Adipose tissue (tissue), 3 donors: ENCODE results near the gene MYO1F. TPM values are rescaled to one million over a fixed set of nuclear protein-coding genes. Genes with fewer than 3 reads are reported as not detected.
"Not testable (repeated sequence)": the region's sequence is repeated elsewhere in the genome, so short reads cannot be mapped to it uniquely, and the experiment has no call there.

Source experiments
- H3K27ac ChIP-seq: one replicate; pipeline ENCODE4 v1.5.1; 2013; ENCODE audit warnings: low read depth, low read length
- WGBS, 3 donors: extraction: QIAGEN DNeasy Blood & Tissue Kit; methylation state at CpG; one replicate each; pipeline ENCODE4 v1.1.7; 2013; 5-methylcytosine and 5-hydroxymethylcytosine counted together
- polyA plus RNA-seq, 3 donors: library from polyadenylated mRNA; stranded (reverse); fragments of 200-250 nt; gene quantifications; one replicate each; pipeline ENCODE4 v1.2.3, GENCODE V29; 2013
- donor health status: healthy with polysubstance abuse.
- donor health status: Bipolar disorder and iron deficiency.
- donor health status: healthy.

The MYO1F gene
- polyA plus RNA-seq, 3 donors, result 2.0 to 21.3 (median 18.9) TPM

DNA sequence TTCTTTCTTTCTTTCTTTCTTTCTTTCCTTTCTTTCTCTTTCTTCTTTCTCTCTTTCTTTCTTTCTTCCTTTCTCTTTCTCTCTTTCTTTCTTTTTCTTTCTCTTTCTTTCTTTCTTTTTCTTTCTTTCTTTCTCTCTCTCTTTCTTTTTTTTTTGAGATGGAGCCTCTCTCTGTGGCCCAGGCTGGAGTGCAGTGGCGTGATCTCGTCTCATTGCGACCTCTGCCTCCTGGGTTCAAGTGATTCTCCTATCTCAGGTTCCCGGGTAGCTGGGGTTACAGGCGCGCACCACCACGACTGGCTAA lies 2.7 kb downstream of the MYO1F start:
- WGBS, 3 donors, result 84 to 95% (median 93%) methylated on average over 7 of the region's 7 CpGs
- not testable (repeated sequence) for H3K27ac ChIP-seq

DNA sequence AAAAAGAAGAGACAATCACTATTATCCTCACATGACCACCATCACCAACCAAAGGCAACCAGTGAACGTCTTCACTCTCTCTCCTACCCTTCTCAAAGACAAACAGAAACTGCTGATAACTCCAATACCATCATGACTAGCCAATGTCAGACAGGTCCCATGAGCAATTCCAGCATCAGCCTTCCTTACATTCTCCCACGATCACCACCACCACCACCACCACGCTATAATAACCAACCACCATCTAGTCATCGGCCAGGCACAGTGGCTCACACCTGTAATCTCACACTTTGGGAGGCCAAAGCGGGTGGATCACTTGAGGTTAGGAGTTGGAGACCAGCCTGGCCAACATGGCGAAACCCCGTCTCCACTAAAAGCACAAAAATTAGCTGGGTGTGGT lies 3.9 kb downstream of the MYO1F start:
- no peak overlapping the region for H3K27ac ChIP-seq
- WGBS, 3 donors, result 80 to 90% (median 80%) methylated on average over 7 of the region's 7 CpGs

DNA sequence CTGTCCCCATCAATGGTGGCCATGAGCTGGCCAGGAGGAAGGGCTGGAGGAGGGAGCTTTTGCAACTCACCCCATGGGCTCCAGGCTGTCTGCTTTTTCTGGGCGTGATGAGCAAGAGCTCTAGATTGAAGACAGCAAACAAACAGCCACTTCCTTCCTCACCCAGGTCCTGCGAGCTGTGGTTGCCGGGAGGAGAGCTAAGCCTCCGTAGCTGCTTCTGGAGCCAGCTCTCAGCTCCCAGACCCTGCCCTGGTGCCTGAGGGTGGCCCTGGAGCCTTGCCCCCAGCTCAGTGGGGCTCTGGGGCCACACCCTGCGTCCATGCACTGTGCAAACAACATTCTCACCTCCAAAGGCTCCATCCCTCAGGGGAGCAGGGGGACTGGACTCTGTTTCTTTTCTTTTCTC lies 6.2 kb downstream of the MYO1F start:
- WGBS, 3 donors, result 14 to 23% (median 21%) methylated on average over 5 of the region's 5 CpGs
- H3K27ac ChIP-seq, result no peak overlapping the region

DNA sequence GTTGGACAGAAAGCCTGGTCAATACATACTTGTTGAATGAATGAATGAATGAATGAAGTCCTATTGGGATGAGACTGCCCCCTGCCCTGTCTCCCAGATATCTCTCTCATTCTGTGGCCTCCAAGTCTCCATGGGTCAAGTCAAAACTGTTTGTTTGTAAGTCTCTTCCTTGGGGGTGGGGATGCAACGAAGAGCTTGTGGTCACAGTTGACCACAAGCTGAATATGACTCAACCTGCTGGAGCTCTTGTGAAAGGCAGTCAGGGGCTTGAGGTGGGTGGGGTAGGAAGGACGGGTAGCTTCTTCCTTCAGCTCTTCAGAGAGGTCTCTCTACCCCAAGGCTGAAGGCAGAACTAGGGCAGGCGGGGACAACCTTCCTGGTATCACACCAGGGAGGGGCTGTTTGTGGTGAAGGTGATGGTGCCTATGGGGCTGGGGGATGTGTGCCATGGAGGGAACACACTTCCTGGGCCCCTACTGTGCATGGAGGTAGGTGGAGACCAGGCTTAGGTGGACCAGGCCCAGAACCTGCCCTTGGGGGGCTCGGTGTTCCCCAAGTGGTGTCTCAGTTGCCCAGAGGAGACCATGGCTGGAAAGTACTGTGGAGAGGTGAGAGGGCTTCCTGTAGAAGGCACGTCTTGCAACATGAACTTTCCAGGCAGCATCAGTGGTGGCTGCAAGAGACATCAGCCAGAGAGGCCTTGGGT lies 8.0 kb downstream of the MYO1F start:
- H3K27ac ChIP-seq, result peak overlapping the region; percentile 6
- 47 to 70% (median 47%) methylated on average over 5 of the region's 5 CpGs for WGBS, 3 donors

DNA sequence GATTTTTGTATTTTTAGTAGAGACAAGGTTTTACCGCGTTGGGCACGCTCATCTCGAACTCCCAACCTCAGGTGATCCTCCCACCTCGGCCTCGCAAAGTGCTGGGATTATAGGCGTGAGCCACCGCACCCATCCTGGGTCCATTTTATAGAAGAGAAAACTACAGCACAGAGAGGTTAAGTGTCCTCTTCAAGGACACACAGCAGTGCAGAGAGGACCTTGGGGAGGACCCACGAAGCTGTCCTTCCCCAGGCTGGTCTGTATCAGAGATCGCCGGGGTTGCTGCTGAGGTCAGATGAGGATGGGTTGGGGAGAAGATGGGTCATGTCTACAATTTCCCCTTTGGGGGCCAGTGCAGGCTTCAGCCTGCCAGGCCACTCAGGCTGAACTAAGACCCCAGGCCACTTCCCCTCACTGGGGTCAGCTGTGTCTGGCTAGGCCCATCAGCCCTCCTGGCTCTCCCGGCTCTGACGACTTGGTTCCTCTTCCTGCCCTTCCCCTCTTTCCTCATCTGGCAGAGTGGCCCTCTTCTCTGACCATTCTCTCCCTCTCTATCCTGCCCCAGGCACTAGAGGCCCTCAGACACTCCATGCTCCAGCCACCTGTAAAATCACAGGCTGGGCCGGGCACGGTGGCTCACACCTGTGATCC lies 9.6 kb downstream of the MYO1F start:
- H3K27ac ChIP-seq, result no peak overlapping the region
- 79 to 92% (median 84%) methylated on average over 14 to 15 of the region's 15 CpGs for WGBS, 3 donors

DNA sequence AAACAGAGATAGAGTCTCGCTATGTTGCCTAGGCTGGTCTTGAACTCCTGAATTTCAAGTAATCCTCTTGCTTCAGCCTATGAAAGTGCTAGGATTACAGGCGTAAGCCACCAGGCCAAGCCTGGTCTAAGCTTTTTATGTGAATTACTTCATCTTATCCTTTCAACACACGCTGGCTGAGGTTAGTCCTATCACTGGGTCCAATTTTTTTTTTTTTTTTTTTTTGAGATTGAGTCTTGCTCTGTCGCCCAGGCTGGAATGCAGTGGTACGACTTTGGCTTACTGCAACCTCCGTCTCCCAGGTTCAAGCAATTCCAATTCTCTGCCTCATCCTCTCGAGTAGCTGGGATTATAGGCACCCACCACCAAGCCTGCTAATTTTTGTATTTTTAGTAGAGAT lies 10.4 kb downstream of the MYO1F start:
- 70 to 81% (median 71%) methylated on average over 7 of the region's 7 CpGs for WGBS, 3 donors
- H3K27ac ChIP-seq, result no peak overlapping the region

DNA sequence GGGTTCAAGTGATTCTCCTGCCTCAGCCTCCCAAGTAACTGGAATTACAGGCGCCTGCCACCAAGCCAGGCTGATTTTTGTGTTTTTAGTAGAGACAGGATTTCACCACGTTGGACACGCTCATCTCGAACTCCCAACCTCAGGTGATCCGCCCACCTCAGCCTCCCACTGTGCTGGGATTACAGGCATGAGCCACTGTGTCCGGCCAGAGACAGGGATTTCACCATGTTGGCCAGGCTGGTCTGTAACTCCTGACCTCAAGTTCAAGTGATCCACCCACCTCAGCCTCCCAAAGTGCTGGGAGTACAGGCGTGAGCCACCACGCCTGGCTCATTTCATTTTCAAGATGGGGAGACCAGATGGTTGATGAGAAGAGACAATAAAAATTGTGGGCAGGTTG lies 12.4 kb downstream of the MYO1F start:
- not testable (repeated sequence) for H3K27ac ChIP-seq
- WGBS, 3 donors, result 76 to 79% (median 78%) methylated on average over 8 of the region's 8 CpGs

DNA sequence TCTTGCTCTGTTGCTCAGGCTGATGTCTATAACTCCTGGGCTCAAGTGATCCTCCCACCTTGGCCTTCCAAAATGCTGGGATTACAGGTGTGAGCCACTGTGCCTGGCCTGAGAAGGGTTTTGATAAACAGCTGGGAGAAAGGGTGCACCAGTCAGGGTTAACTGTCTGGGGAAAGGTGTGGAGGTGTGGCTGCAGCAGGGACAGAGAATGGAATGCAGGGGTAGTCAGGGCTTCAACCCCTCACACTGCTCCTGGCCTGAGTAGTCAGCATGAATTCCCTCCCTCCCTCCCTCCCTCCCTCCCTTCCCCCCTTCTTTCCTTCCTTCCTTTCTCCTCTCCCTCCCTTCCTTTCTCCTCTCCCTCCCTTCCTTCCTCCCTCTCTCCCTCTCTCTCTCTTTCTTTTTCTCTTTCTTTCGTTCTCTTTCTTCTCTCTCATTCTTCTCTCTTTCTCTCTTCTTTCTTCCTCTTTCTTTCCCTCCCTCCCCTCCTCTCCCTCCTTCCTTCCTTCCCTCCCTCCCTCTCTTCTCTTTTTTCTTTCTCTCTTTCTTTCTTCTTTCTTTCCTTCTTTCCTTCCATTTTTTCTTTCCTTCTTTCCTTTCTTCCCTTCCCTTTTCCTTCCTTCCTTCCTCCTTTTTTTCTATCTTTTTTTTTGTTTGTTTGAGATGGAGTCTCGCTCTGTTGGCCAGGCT lies 16.0 kb downstream of the MYO1F start:
- 59 to 80% (median 64%) methylated on average over 2 of the region's 2 CpGs for WGBS, 3 donors
- H3K27ac ChIP-seq, result no peak overlapping the region

DNA sequence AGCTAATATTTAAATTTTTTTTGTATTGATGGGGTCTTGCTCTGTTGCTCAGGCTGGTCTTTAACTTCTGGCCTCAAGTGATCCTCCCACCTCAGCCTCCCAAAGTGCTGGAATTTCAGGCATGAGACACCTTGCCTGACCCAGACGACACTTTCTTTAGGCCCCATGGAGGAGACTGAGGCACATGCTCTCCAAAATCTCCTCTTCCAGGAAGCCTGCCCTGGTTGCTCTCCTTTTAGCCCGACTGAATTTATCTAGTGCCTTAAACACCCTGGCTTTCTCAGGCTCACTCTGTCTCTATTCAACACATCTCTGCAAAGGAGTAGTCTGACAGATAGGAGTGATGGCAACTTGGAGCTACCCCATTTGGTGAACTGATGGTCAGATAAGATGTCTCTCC lies 18.9 kb downstream of the MYO1F start:
- no peak overlapping the region for H3K27ac ChIP-seq
- WGBS, 3 donors, result 58 to 83% (median 79%) methylated on average over 2 of the region's 2 CpGs

DNA sequence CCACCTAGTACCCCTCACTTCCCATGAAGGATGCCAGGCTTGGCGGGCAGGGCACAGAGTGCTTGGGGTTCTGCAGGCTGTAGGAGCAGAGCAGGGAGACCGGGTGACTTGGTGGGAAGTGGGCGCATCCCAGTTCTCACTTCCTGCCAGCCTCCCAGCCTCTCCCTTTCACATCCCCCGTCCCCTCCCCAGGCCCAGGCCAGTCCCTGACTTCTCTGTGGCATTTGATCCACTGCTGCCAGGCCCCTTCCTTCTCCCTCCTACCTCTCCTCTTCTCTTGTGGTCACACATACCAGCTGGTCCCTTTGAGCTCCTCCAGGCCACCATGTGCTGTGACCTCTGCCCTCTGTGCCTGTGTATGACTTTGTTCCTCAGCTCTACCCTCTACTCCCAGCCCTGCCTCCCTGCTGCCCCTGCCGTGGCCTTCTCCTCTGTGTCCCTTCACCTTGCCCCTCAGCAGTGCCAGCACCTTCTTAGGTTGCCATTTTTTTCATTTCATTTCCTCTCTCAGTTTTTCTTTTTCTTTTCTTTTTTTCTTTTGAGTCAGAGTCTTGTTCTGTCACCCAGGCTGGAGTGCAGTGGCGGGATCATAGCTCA lies 19.5 kb downstream of the MYO1F start:
- WGBS, 3 donors, result 61 to 81% (median 72%) methylated on average over 6 of the region's 6 CpGs
- H3K27ac ChIP-seq, result no peak overlapping the region

DNA sequence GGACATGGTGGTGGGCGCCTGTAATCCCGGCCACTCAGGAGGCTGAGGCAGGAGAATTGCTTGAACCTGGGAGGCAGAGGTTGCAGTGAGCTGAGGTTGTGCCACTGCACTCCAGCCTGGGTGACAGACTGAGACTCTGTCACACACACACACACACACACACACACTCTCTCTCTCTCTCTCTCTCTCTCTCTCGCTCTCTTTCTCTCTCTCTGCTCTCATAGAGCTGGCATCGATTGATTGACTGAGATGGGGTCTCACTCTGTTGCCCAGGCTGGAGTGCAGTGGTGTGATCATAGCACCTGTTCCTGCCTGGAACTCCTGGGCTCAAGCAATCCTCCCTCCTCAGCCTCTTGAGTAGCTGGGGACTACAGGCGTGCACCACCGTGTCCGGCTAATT lies 23.5 kb downstream of the MYO1F start:
- 87 to 95% (median 94%) methylated on average over 6 to 7 of the region's 7 CpGs for WGBS, 3 donors
- not testable (repeated sequence) for H3K27ac ChIP-seq

DNA sequence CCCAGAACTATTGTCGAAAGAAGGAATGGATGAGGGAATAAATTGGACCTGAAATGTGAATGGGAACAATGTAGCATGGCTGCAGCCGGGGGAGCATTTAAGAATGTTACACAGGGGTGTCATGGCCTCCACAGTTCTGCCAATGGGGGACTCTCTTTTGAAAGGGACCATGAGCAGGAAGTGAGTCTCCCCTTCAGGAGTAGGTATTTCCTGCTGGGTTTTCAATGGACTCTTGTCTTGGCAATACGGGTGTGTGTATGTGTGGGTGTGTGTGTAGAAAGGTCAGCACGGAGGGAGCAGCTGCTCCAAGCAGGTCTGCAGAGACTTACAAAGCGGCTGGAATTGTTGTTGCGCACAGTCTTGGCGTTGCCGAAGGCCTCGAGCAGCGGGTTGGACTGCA lies 24.4 kb downstream of the MYO1F start:
- WGBS, 3 donors, result 75 to 86% (median 75%) methylated on average over 10 of the region's 10 CpGs
- H3K27ac ChIP-seq, result no peak overlapping the region

DNA sequence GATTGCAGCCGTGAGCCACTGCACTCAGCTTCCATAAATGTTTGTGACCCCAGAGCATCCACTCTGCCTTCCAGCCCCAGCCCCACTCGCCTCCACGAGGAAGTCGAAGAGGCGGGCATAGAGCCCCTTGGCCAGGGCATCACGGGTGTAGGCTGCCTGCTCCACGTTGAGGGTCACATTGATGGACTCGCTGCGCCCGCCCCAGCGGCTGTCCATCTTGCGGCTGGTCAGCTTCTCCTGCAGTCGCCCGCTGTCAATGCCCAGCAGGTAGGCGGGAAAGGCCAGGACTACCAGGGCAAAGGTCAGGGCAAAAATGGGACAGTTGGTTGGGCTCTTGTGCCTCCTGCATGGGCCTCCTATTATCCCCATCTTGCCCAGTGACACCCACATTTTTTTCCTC lies 27.2 kb downstream of the MYO1F start:
- WGBS, 3 donors, result 91 to 96% (median 95%) methylated on average over 15 of the region's 15 CpGs

DNA sequence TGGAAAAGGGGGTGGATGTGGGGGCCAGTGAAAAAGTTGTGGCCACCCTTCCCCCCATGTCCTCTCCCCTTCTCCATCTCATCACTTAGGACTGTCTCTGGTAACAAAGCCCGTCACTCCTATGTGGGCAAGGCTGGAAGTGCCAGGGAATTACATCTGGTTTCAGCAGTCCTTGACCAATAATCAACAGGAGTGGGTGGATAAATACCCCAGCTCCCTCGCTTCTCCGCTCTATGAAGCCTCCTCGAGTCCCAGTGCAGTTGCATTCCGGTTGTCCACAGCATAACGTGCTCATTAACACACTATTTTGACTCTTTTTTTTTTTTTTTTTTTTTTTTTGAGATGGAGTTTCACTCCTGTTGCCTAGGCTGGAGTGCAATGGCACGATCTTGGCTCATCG lies 31.5 kb downstream of the MYO1F start:
- H3K27ac ChIP-seq, result no peak overlapping the region
- WGBS, 3 donors, result 94 to 97% (median 94%) methylated on average over 8 of the region's 8 CpGs

More for the DNA sequence above, 27.2 kb downstream of the MYO1F start:
- H3K27ac ChIP-seq, result no peak overlapping the region

DNA sequence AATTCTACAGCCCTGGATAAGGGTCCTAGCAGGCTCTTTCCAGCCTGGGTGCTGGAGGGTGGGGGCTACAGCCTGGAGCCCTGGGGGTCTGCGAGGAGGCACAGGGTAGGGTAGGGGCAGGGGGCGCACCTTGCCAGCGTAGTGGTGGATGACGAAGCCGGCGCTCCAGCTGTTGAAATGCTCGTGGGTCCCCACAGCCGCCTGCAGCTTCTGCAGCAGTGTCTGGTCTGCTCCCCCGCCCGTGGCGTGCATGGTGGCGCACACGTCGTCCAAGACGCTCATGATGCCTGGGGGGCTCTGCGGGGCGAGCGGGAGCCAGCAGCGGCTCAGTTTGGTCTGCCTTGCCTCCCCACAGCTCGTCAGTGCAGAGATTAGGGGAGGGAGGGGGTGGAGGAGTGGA lies 33.1 kb downstream of the MYO1F start:
- 92 to 96% (median 92%) methylated on average over 19 to 20 of the region's 20 CpGs for WGBS, 3 donors
- no peak overlapping the region for H3K27ac ChIP-seq

DNA sequence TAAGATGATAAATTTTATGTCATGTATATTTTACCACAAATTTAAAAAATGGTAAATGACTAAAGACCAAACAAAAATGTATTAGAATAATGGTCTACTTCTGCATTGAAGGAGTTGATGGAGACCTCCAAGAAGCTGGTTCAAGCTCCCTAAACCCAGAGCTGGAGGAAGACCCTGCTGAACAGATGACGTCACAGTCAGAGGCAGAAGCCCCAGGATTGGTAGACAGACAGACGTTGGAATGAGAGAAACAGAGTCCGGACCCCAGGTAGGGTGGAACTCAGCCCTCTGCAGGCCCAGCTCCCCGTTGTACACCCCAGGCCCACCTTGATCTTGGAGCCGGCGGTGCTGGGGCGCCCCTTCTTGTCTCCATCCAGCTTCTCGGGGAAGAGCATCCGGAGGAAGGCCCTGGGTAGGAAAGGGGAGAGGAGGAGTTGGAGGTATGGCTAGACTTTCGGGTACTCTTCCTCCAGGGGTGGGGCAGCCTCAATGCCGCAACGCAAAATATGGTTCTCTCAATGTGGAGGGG lies 37.6 kb downstream of the MYO1F start:
- no peak overlapping the region for H3K27ac ChIP-seq
- WGBS, 3 donors, result 88 to 94% (median 92%) methylated on average over 12 of the region's 12 CpGs

DNA sequence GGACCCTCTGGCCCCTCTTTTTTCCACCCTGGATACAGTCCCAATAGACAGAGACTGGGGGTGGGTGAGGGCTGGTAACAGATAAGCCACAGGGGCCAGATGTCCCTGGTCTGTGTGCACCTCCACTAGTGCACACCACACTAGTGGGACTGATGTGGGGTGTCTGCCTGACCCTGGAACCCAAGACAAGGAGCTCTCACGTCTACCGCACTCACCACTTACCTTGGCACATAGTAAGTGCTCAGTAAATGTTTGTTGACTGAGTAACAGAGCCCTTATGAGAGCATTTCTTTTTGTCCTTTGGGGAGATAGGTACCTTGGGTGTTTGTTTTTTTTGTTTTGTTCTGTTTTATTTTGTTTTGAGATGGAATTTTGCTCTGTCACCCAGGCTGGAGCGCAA lies 40.1 kb downstream of the MYO1F start:
- H3K27ac ChIP-seq, result no peak overlapping the region
- WGBS, 3 donors, result 90 to 96% (median 94%) methylated on average over 3 of the region's 3 CpGs

DNA sequence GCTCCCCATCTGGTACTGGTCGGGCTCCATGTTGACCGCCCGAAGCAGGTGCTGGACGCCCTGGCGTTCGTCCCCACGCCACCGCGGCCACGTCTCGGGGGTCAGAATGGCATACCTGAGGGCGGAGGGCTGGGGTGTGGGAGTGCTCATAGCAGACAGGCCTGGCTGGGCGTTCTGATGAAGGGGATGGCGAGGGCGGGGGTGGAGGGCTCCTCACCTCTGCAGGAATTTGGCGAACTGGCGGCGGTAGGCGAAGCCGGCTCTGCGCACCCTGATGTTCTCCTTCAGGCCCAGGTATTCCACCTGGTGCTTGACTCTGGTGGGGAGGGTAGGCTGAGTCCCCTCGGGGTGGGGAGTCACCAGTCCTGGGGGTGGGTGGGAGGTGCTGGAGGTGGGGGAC lies 41.0 kb downstream of the MYO1F start:
- 71 to 84% (median 79%) methylated on average over 22 of the region's 22 CpGs for WGBS, 3 donors
- H3K27ac ChIP-seq, result no peak overlapping the region

DNA sequence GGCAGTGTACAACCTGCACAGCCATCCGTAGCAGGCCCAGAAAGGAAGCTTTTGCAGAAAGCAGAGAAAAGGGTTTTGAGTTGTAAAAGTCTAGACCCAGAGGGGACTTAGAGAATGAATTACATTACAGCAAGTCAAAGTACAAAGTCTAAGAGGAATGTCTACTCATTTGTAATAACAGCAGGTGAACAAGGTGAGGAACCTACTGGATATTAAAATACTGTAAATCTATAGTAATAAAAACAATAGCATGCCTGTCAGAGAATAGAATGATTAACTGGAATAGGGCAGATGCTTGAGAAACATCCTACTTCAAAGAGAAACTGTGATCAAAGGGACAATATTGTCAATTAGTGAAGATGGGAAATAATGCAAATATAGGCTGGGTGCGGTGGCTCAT lies 45.0 kb downstream of the MYO1F start:
- WGBS, 3 donors, result 71 to 82% (median 80%) methylated on average over 2 of the region's 2 CpGs
- H3K27ac ChIP-seq, result no peak overlapping the region
